ENCODE data around the gene IFNAR1. TPM values are rescaled to one million over a fixed set of nuclear protein-coding genes. Genes with fewer than 3 reads are reported as not detected.

IFNAR1 gene
- total and polyA plus RNA-seq, 2 donors (not counting 1 experiment from before 2014, with no cell fraction given), result 14.8 to 55.7 TPM

GRCh38 chr21:33364830-33365229, 40.1 kb downstream of the IFNAR1 start:
- no peak for TF ChIP-seq CTCF (IDR thresholded peaks at IDR 0.05)
- TF ChIP-seq EZH2 (IDR thresholded peaks at IDR 0.05; ENCODE audit: borderline replicate concordance, insufficient read depth, low read depth, low read length, poor library complexity, severe bottlenecking), result no peak
- Mint-ChIP-seq H3K4me3 (no peak overlapping the region), H3K4me1 (peaks cover 63% of the 10 kb centered on the region), H3K27ac (peak overlapping the region; percentile 32), H3K27me3 (no peaks in the 10 kb centered on the region), H3K9me3 (ENCODE audit: insufficient read depth) (peaks cover 16% of the 10 kb centered on the region)
- no peaks in the 10 kb centered on the region for H3K27me3 ChIP-seq (replicated peaks in 1 of 4; ENCODE audit: control extremely low read depth in 1 of 4, control insufficient read depth in 3 of 4, insufficient read depth in 4 of 4, low read length in 3 of 4)
- peaks cover 59 to 68% of the 10 kb centered on the region in 2 donors for H3K4me1 ChIP-seq (ENCODE audit: control insufficient read depth in 2 of 2, insufficient read depth in 2 of 2, low read length in 2 of 2)
- ATAC-seq (ENCODE audit: low read depth) (no peak), DNase-seq (no peak)
- H3K9me3 ChIP-seq (ENCODE audit: control extremely low read depth in 1 of 3, control insufficient read depth in 2 of 3, insufficient read depth in 1 of 3, low read length in 2 of 3), result peaks cover 4 to 52% (median 33%) of the 10 kb centered on the region in 3 donors
- H3K4me3 ChIP-seq (ENCODE audit: control extremely low read depth in 1 of 5, extremely low read depth in 1 of 5, insufficient read depth in 1 of 5, low read depth in 2 of 5, low read length in 4 of 5), result no peak overlapping the region
- no peak overlapping the region for H3K27ac ChIP-seq (ENCODE audit: low read length in 2 of 2)
- intact Hi-C loops (cut with micrococcal nuclease), result loop anchor here (5.0 kb wide), 1 partner anchor 98 kb away; the partner anchor contains the start of gene IL10RB
- H3K9ac ChIP-seq (ENCODE audit: low read length), result no peak overlapping the region
- H3K79me2 ChIP-seq (ENCODE audit: control insufficient read depth, insufficient read depth, low read length), result peaks cover 7% of the 10 kb centered on the region
- peak overlapping the region; percentile 20 for H3K4me2 ChIP-seq (replicated peaks; ENCODE audit: low read depth, low read length, poor library complexity, severe bottlenecking)
- H4K20me1 ChIP-seq (ENCODE audit: control insufficient read depth, insufficient read depth, low read length, poor library complexity, severe bottlenecking), result no peaks in the 10 kb centered on the region
- 96% methylated on average over 5 of the region's 5 CpGs for WGBS (ENCODE audit: insufficient coverage)
- no peaks in the 10 kb centered on the region for H3K36me3 ChIP-seq (replicated peaks in 1 of 2; ENCODE audit: control extremely low read depth in 1 of 2, control insufficient read depth in 1 of 2, extremely low read depth in 1 of 2, insufficient read depth in 2 of 2, low read length in 1 of 2)
- ChIA-PET CTCF (no interaction called here), POLR2A (no interaction called here)
- no peak overlapping the region for H2AFZ ChIP-seq (ENCODE audit: insufficient read depth, low read depth, low read length, poor library complexity, severe bottlenecking)

- Histone ChIP-seq H3K27ac (ENCODE audit: low read length in 2 of 2) (peak overlapping the region in 1 of 2 donors; percentile 55), H4K20me1 (ENCODE audit: control insufficient read depth, insufficient read depth, low read length, poor library complexity, severe bottlenecking) (no peaks in the 10 kb centered on the region), H3K27me3 (replicated peaks in 1 of 4; ENCODE audit: control extremely low read depth in 1 of 4, control insufficient read depth in 3 of 4, insufficient read depth in 4 of 4, low read length in 3 of 4) (no peaks in the 10 kb centered on the region), H3K4me3 (ENCODE audit: control extremely low read depth in 1 of 5, extremely low read depth in 1 of 5, insufficient read depth in 1 of 5, low read depth in 2 of 5, low read length in 4 of 5) (no peak overlapping the region), H3K36me3 (replicated peaks in 1 of 2; ENCODE audit: control extremely low read depth in 1 of 2, control insufficient read depth in 1 of 2, extremely low read depth in 1 of 2, insufficient read depth in 2 of 2, low read length in 1 of 2) (no peaks in the 10 kb centered on the region), H3K4me1 (ENCODE audit: control insufficient read depth in 2 of 2, insufficient read depth in 2 of 2, low read length in 2 of 2) (peaks cover 66 to 68% of the 10 kb centered on the region in 2 donors), H2AFZ (ENCODE audit: insufficient read depth, low read depth, low read length, poor library complexity, severe bottlenecking) (no peak overlapping the region), H3K79me2 (ENCODE audit: control insufficient read depth, insufficient read depth, low read length) (peaks cover 7% of the 10 kb centered on the region), H3K9ac (ENCODE audit: low read length) (no peak overlapping the region), H3K9me3 (ENCODE audit: control extremely low read depth in 1 of 3, control insufficient read depth in 2 of 3, insufficient read depth in 1 of 3, low read length in 2 of 3) (peaks cover 6 to 57% (median 28%) of the 10 kb centered on the region in 3 donors), H3K4me2 (replicated peaks; ENCODE audit: low read depth, low read length, poor library complexity, severe bottlenecking) (no peak overlapping the region)
- Mint-ChIP-seq H3K27me3 (no peaks in the 10 kb centered on the region), H3K4me1 (peaks cover 57% of the 10 kb centered on the region), H3K27ac (peak overlapping the region; percentile 22), H3K4me3 (no peak overlapping the region), H3K9me3 (ENCODE audit: insufficient read depth) (peaks cover 16% of the 10 kb centered on the region)
- CTCF ChIA-PET, result interaction anchor here (0.6 to 2.6 kb wide), 8 partner anchors 10 to 170 kb away, joined by 3 to 9 read pairs (median 5); partner anchors contain the start of gene IFNAR1
- no peak for TF ChIP-seq CTCF (IDR thresholded peaks at IDR 0.05)
- no peak for TF ChIP-seq EZH2 (IDR thresholded peaks at IDR 0.05; ENCODE audit: borderline replicate concordance, insufficient read depth, low read depth, low read length, poor library complexity, severe bottlenecking)
- intact Hi-C loops (cut with micrococcal nuclease), result no loop called here
- 91% methylated on average over 4 of the region's 7 CpGs for WGBS (ENCODE audit: insufficient coverage)
- ATAC-seq (ENCODE audit: low read depth), result no peak
- POLR2A ChIA-PET, result interaction anchor here (0.8 to 1.5 kb wide), 4 partner anchors 18 to 43 kb away, joined by 3 to 7 read pairs (median 4); partner anchors contain the start of genes IFNAR1 and IFNGR2
- DNase-seq, result no peak
These were observed 42.7 kb downstream of the IFNAR1 start for GRCh38 chr21:33367309-33367973.
